Measurements from ENCODE around the gene STRN. TPM values are rescaled to one million over a fixed set of nuclear protein-coding genes. Genes with fewer than 3 reads are reported as not detected.

Gene STRN, protein sequence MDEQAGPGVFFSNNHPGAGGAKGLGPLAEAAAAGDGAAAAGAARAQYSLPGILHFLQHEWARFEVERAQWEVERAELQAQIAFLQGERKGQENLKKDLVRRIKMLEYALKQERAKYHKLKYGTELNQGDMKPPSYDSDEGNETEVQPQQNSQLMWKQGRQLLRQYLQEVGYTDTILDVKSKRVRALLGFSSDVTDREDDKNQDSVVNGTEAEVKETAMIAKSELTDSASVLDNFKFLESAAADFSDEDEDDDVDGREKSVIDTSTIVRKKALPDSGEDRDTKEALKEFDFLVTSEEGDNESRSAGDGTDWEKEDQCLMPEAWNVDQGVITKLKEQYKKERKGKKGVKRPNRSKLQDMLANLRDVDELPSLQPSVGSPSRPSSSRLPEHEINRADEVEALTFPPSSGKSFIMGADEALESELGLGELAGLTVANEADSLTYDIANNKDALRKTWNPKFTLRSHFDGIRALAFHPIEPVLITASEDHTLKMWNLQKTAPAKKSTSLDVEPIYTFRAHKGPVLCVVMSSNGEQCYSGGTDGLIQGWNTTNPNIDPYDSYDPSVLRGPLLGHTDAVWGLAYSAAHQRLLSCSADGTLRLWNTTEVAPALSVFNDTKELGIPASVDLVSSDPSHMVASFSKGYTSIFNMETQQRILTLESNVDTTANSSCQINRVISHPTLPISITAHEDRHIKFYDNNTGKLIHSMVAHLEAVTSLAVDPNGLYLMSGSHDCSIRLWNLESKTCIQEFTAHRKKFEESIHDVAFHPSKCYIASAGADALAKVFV
- total RNA-seq = 10 to 100 TPM; 18.2 to 26.4 (median 21.5) TPM

DNA sequence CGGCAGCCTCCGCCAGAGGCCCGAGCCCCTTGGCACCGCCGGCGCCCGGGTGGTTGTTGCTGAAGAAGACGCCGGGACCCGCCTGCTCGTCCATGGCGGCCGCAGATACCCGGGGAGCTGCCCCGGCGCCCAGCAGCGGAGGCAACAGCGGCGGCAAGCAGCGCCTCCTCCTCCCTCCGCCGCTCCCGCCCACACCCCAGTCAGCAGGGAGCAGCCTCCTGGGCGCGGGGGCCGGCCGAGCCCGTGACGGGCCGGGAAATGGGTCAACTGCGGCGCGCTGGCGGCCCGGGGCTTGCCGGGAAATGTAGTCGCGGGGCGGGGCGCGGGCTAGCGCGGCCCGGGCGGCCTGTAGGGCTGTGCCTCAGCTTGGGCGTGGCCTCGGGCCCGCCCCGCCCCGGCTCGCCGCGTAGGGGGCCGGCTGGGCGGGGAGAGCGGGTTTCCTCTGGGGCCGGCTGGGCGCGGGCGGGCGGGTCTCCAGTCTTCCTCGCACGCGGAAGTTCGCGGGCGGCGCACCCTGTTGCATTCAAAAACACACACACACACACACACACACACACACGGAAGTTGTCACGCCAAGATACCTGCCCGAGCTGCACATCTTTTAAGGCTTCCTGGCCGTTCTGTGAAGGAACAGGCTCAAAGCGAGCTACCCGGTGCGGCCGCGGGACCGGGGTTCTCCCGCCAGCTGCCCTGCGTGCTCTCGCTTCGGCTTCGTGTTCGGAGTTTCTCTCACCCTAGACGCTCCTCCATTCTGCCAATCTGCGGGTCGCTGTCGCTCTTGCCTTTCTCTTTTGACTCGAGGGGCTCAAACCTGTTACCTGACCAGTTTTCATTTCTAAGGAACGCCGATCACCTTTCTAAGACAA lies at the start of gene STRN:
Gene STRN, minus strand, starts transcription at position 167 of the 866 bp plus-strand sequence. Its CDS starts 73 bp downstream, at position 94.
- Histone ChIP-seq H3K4me3 (peak within 1 kb of the TSS; percentile 85 to 98 (median 88)), H3K4me1 (peaks cover 0 to 35% (median 4%) of the 10 kb centered on the region in 4 donors), H3K9me3 (no peaks in the 10 kb centered on the region), H3K27ac (peak within 1 kb of the TSS; percentile 82 to 94 (median 90)), H3K36me3 (no peaks in the 10 kb centered on the region), H3K27me3 (no peaks in the 10 kb centered on the region)
- TF ChIP-seq EP300 (IDR thresholded peaks at IDR 0.05) (peak in 1 of 2 donors; percentile 91), POLR2A (IDR thresholded peaks at IDR 0.05) (peak; percentile 38 to 88)
- TF ChIP-seq, protein P1, sequence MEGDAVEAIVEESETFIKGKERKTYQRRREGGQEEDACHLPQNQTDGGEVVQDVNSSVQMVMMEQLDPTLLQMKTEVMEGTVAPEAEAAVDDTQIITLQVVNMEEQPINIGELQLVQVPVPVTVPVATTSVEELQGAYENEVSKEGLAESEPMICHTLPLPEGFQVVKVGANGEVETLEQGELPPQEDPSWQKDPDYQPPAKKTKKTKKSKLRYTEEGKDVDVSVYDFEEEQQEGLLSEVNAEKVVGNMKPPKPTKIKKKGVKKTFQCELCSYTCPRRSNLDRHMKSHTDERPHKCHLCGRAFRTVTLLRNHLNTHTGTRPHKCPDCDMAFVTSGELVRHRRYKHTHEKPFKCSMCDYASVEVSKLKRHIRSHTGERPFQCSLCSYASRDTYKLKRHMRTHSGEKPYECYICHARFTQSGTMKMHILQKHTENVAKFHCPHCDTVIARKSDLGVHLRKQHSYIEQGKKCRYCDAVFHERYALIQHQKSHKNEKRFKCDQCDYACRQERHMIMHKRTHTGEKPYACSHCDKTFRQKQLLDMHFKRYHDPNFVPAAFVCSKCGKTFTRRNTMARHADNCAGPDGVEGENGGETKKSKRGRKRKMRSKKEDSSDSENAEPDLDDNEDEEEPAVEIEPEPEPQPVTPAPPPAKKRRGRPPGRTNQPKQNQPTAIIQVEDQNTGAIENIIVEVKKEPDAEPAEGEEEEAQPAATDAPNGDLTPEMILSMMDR (IDR thresholded peaks at IDR 0.05) = peak in 1 of 5 experiments; percentile 29
- peak; percentile 89 to 94 for DNase-seq (ENCODE audit: low spot score in 2 of 2)
- 0% methylated on average over 23 to 30 of the region's 91 CpGs for WGBS, 2 donors

DNA sequence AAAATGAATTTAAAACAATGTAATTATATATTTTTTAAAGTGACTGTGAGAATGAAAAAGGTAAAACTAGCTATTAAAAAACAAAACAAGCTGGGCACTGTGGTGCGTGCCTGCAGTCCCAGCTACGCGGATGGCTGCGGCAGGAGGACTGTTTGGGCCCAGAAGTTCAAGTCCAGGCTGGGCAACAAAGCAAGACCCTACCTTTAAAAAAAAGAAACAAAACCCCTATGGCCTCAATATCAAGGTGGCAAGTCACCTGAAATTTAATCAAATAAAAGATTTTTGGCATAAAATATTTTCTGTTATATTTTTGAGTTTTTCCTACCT lies 46.9 kb upstream of the STRN start:
- H3K36me3 ChIP-seq = peaks cover 0 to 85% (median 6%) of the 10 kb centered on the region in 3 donors

DNA sequence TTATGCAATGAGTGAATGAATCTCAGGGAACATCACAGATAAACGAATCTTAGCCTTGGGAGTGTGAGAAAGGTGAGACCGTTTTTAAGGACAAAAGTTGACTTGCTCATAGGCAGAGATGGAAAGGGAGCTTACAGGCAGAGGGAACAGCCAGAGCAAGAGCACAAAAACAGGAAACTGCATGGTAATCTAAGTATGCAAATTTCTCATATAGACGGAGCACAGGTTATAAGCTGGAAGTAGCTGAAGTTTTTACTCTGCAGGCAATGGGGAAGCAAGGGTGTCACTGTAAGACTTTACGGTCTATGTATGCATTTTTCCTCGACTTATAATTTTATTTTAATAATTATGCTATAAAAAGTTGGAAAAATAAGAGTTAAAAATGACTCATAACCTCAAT lies 44.8 kb upstream of the STRN start:
- no peak overlapping the region for H3K27ac ChIP-seq
- H3K27me3 ChIP-seq = no peaks in the 10 kb centered on the region
- H3K4me1 ChIP-seq = no peaks in the 10 kb centered on the region
- H3K36me3 ChIP-seq = peaks cover 0 to 89% (median 15%) of the 10 kb centered on the region in 3 donors
- 74 to 76% methylated on average over 5 of the region's 5 CpGs for WGBS, 2 donors
- DNase-seq (ENCODE audit: low spot score in 2 of 2) = no peak
- H3K9me3 ChIP-seq = no peaks in the 10 kb centered on the region
- H3K4me3 ChIP-seq = no peak overlapping the region
- TF ChIP-seq EP300 (IDR thresholded peaks at IDR 0.05) (no peak), POLR2A (IDR thresholded peaks at IDR 0.05) (no peak)
- TF ChIP-seq, protein P1 (IDR thresholded peaks at IDR 0.05) = no peak

More for the DNA sequence above, 46.9 kb upstream of the STRN start:
- Histone ChIP-seq H3K9me3 (no peaks in the 10 kb centered on the region), H3K4me1 (no peaks in the 10 kb centered on the region), H3K4me3 (no peak overlapping the region), H3K27me3 (no peaks in the 10 kb centered on the region), H3K27ac (no peak overlapping the region)
- DNase-seq (ENCODE audit: low spot score in 2 of 2) = no peak
- TF ChIP-seq POLR2A (IDR thresholded peaks at IDR 0.05) (no peak), EP300 (IDR thresholded peaks at IDR 0.05) (no peak)
- TF ChIP-seq, protein P1 (IDR thresholded peaks at IDR 0.05) = no peak
- WGBS, 2 donors = 94 to 96% methylated on average over 4 of the region's 4 CpGs

DNA sequence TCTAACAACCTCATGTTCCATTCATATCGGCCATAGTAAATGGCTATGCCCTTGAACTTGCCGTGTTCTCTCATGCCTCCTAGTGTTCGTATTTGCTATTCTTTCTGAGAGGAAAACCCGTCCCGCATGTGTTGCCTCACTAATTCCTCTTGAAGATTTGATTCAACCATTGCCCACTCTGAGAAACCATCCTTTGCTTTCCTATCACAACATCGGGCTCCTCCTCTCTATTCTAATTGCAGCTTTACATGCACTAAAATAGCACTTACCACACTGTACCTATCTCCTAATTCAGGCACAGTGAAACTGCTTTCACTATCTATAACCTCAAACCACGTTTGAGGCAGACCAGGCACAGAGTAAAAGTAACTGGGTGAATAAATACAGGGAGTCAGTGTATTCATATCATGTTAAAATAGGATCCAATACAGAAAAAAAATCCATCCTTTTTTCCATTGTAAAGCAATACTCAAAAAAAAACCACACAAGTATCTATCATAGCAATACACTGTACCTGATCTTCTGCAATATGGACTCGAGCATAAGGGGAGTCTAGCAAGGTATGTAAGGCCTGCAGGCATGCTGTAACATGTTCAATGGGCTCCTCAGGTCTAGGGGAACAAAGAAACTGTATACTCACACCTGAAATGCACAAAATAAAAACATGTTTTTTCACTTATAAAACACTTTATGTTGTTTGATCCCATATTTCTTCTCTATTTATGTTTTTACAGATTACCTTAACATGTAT lies 39.0 kb upstream of the STRN start:
- no peaks in the 10 kb centered on the region for H3K27me3 ChIP-seq
- H3K4me1 ChIP-seq = no peaks in the 10 kb centered on the region
- no peak for DNase-seq (ENCODE audit: low spot score in 2 of 2)
- H3K9me3 ChIP-seq = no peaks in the 10 kb centered on the region
- H3K4me3 ChIP-seq = no peak overlapping the region
- H3K27ac ChIP-seq = no peak overlapping the region
- H3K36me3 ChIP-seq = peaks cover 0 to 91% (median 20%) of the 10 kb centered on the region in 3 donors
- TF ChIP-seq EP300 (IDR thresholded peaks at IDR 0.05) = no peak
- TF ChIP-seq POLR2A (IDR thresholded peaks at IDR 0.05) = no peak
- TF ChIP-seq, protein P1 (IDR thresholded peaks at IDR 0.05) = peak in 2 of 5 experiments; percentile 18 to 30
- WGBS, 2 donors = 55 to 59% methylated on average over 8 of the region's 8 CpGs
